ENCODE measurements around the gene ZNF541. TPM values are rescaled to one million over a fixed set of nuclear protein-coding genes. Genes with fewer than 3 reads are reported as not detected.
"Not testable (repeated sequence)": the region's sequence is repeated elsewhere in the genome, so short reads cannot be mapped to it uniquely, and the experiment has no call there.

The ZNF541 gene
- total RNA-seq, 6 experiments from 2014 or later = 0.26 TPM; not detected in 5

- H3K4me3 Mint-ChIP-seq = peak overlapping the region; percentile 88
- DNase-seq = no peak
- H3K27me3 Mint-ChIP-seq (ENCODE audit: insufficient read depth) = no peaks in the 10 kb centered on the region
- H3K4me1 Mint-ChIP-seq (ENCODE audit: low read depth) = peaks cover 23% of the 10 kb centered on the region
- no peak for TF ChIP-seq CTCF (IDR thresholded peaks at IDR 0.05)
- peaks cover 5% of the 10 kb centered on the region; the same call in 1 of the 2 replicates for H3K36me3 Mint-ChIP-seq (ENCODE audit: low read depth)
- no peaks in the 10 kb centered on the region for H3K9me3 Mint-ChIP-seq
- H3K27ac Mint-ChIP-seq = peak overlapping the region; percentile 83
Measured at GRCh38 chr19:47601180-47601904, 28.4 kb upstream of the ZNF541 start.

GRCh38 chr19:47600246-47601179, 27.6 kb upstream of the ZNF541 start:
- peak overlapping the region; percentile 96 for H3K27ac Mint-ChIP-seq
- no peaks in the 10 kb centered on the region for H3K27me3 Mint-ChIP-seq (ENCODE audit: insufficient read depth)
- H3K4me3 Mint-ChIP-seq = peak overlapping the region; percentile 90
- H3K36me3 Mint-ChIP-seq (ENCODE audit: low read depth) = peaks cover 5% of the 10 kb centered on the region; the same call in 1 of the 2 replicates
- peak; percentile 6; the same call in 1 of the 2 replicates for TF ChIP-seq CTCF (IDR thresholded peaks at IDR 0.05)
- peaks cover 30% of the 10 kb centered on the region for H3K4me1 Mint-ChIP-seq (ENCODE audit: low read depth)
- DNase-seq = peak; percentile 99
- H3K9me3 Mint-ChIP-seq = no peaks in the 10 kb centered on the region

GRCh38 chr19:47599671-47600245, 26.8 kb upstream of the ZNF541 start:
- not testable (repeated sequence) for H3K9me3 Mint-ChIP-seq; DNase-seq; H3K36me3 Mint-ChIP-seq (ENCODE audit: low read depth); H3K27me3 Mint-ChIP-seq (ENCODE audit: insufficient read depth)
- H3K27ac Mint-ChIP-seq = peak overlapping the region; percentile 96
- H3K4me3 Mint-ChIP-seq = peak overlapping the region; percentile 90
- H3K4me1 Mint-ChIP-seq (ENCODE audit: low read depth) = peaks cover 30% of the 10 kb centered on the region

GRCh38 chr19:47598407-47599349, 25.7 kb upstream of the ZNF541 start:
- peak overlapping the region; percentile 96 for H3K27ac Mint-ChIP-seq
- no peaks in the 10 kb centered on the region for H3K9me3 Mint-ChIP-seq
- peaks cover 5% of the 10 kb centered on the region; the same call in 1 of the 2 replicates for H3K36me3 Mint-ChIP-seq (ENCODE audit: low read depth)

More at GRCh38 chr19:47598407-47599349, 25.7 kb upstream of the ZNF541 start:
- peaks cover 3% of the 10 kb centered on the region for H3K27me3 Mint-ChIP-seq (ENCODE audit: insufficient read depth)
- peak; percentile 98 for DNase-seq
- H3K4me3 Mint-ChIP-seq = peak overlapping the region; percentile 90
- peaks cover 30% of the 10 kb centered on the region for H3K4me1 Mint-ChIP-seq (ENCODE audit: low read depth)
- TF ChIP-seq CTCF (IDR thresholded peaks at IDR 0.05) = no peak

All from HFFc6 (cell line).